D721Med (cell line): ENCODE data around the gene STMN3.

ENCODE experiments used
- DNase-seq: peaks from one replicate; pipeline ENCODE4 v3.0.0; 2011; ENCODE audit warnings: low spot score; ENCODE audit not compliant: insufficient read length
- FAIRE-seq: peaks from 2 replicates; lab custom pipeline; 2011; peaks lifted over from hg19 to GRCh38; lab: Jason Lieb, UNC
- CTCF ChIP-seq: IDR thresholded peaks from 2 replicates; pipeline ENCODE4 v1.5.1; 2012; ENCODE audit warnings: mild to moderate bottlenecking, control low read depth; ENCODE audit not compliant: insufficient read depth; ENCODE audit errors: missing control alignments

STMN3 gene

GRCh38 chr20:63694584-63695423 lies 41.6 kb upstream of the STMN3 start:
- no peak for TF ChIP-seq CTCF
- FAIRE-seq: no peak
- no peak for DNase-seq

GRCh38 chr20:63693733-63694583 lies 40.7 kb upstream of the STMN3 start:
- FAIRE-seq (no peak), DNase-seq (no peak)
- no peak for TF ChIP-seq CTCF

- FAIRE-seq (no peak), DNase-seq (no peak)
- no peak for TF ChIP-seq CTCF
Measured at GRCh38 chr20:63693083-63693732, 40.0 kb upstream of the STMN3 start.

- no peak for DNase-seq
- no peak for FAIRE-seq
- no peak for TF ChIP-seq CTCF
Measured at GRCh38 chr20:63692436-63693082, 39.3 kb upstream of the STMN3 start.

GRCh38 chr20:63691711-63692435 lies 38.6 kb upstream of the STMN3 start:
- FAIRE-seq (no peak), DNase-seq (no peak)
- no peak for TF ChIP-seq CTCF

GRCh38 chr20:63690898-63691710 lies 37.9 kb upstream of the STMN3 start:
- no peak for DNase-seq
- no peak for FAIRE-seq
- TF ChIP-seq CTCF: no peak
